PFSK-1 (cell line): Measurements from ENCODE around the gene ATG7.

ENCODE experiments used
- FOXP2 ChIP-seq: optimal IDR thresholded peaks from 2 replicates; pipeline ENCODE3; 2011; ENCODE audit warnings: borderline replicate concordance, control low read depth, inconsistent platforms; ENCODE audit not compliant: insufficient read depth; ENCODE audit errors: extremely low read length, extremely low read depth
- POLR2AphosphoS5 ChIP-seq: IDR thresholded peaks from 2 replicates; pipeline ENCODE4 v1.6.1; 2012; ENCODE audit warnings: low read depth, mild to moderate bottlenecking, control low read depth, low read length, moderate library complexity
- REST ChIP-seq, 2 experiments: IDR thresholded peaks; 2 replicates each; pipeline versions ENCODE4 v1.6.1 to v1.8.0; 2011 to 2012; ENCODE audit warnings: low read depth in 2 of 2, low read length in 2 of 2, control low read depth in 1 of 2, inconsistent platforms in 1 of 2, mild to moderate bottlenecking in 1 of 2, moderate library complexity in 1 of 2; ENCODE audit not compliant: insufficient read depth in 1 of 2
- SIN3A ChIP-seq: IDR thresholded peaks from 2 replicates; pipeline ENCODE4 v1.6.1; 2012; ENCODE audit warnings: mild to moderate bottlenecking, low read length, moderate library complexity, borderline replicate concordance; ENCODE audit not compliant: insufficient read depth
- TAF1 ChIP-seq: IDR thresholded peaks from 2 replicates; pipeline ENCODE4 v1.6.1; 2012; ENCODE audit warnings: low read length, control low read depth, borderline replicate concordance; ENCODE audit not compliant: insufficient read depth

Gene ATG7

GRCh38 chr3:11517601-11518000 lies 245.4 kb downstream of the ATG7 start:
- TF ChIP-seq REST (IDR thresholded peaks at IDR 0.05; ENCODE audit: insufficient read depth in 1 of 2, low read depth in 2 of 2, low read length in 2 of 2) (no peak), FOXP2 (no peak), SIN3A (no peak), TAF1 (no peak)

GRCh38 chr3:11521167-11521566 lies 249.0 kb downstream of the ATG7 start:
- no peak for TF ChIP-seq TAF1
- TF ChIP-seq REST (IDR thresholded peaks at IDR 0.05; ENCODE audit: insufficient read depth in 1 of 2, low read depth in 2 of 2, low read length in 2 of 2) = no peak
- TF ChIP-seq SIN3A = no peak
- TF ChIP-seq POLR2AphosphoS5 = no peak
- TF ChIP-seq FOXP2 = no peak

GRCh38 chr3:11522398-11522715 lies 250.2 kb downstream of the ATG7 start:
- no peak for TF ChIP-seq FOXP2
- no peak for TF ChIP-seq TAF1
- TF ChIP-seq SIN3A = no peak
- TF ChIP-seq REST (IDR thresholded peaks at IDR 0.05; ENCODE audit: insufficient read depth in 1 of 2, low read depth in 2 of 2, low read length in 2 of 2) = no peak
- no peak for TF ChIP-seq POLR2AphosphoS5

GRCh38 chr3:11522953-11523571 lies 250.9 kb downstream of the ATG7 start:
- no peak for TF ChIP-seq TAF1
- no peak for TF ChIP-seq REST (IDR thresholded peaks at IDR 0.05; ENCODE audit: insufficient read depth in 1 of 2, low read depth in 2 of 2, low read length in 2 of 2)
- no peak for TF ChIP-seq FOXP2
- no peak for TF ChIP-seq SIN3A
- no peak for TF ChIP-seq POLR2AphosphoS5

GRCh38 chr3:11523572-11524101 lies 251.4 kb downstream of the ATG7 start:
- TF ChIP-seq REST (IDR thresholded peaks at IDR 0.05; ENCODE audit: insufficient read depth in 1 of 2, low read depth in 2 of 2, low read length in 2 of 2) (no peak), TAF1 (no peak), SIN3A (no peak), FOXP2 (no peak), POLR2AphosphoS5 (no peak)
